ENCODE results near the gene TBC1D4. TPM values are rescaled to one million over a fixed set of nuclear protein-coding genes. Genes with fewer than 3 reads are reported as not detected.

The TBC1D4 gene, protein sequence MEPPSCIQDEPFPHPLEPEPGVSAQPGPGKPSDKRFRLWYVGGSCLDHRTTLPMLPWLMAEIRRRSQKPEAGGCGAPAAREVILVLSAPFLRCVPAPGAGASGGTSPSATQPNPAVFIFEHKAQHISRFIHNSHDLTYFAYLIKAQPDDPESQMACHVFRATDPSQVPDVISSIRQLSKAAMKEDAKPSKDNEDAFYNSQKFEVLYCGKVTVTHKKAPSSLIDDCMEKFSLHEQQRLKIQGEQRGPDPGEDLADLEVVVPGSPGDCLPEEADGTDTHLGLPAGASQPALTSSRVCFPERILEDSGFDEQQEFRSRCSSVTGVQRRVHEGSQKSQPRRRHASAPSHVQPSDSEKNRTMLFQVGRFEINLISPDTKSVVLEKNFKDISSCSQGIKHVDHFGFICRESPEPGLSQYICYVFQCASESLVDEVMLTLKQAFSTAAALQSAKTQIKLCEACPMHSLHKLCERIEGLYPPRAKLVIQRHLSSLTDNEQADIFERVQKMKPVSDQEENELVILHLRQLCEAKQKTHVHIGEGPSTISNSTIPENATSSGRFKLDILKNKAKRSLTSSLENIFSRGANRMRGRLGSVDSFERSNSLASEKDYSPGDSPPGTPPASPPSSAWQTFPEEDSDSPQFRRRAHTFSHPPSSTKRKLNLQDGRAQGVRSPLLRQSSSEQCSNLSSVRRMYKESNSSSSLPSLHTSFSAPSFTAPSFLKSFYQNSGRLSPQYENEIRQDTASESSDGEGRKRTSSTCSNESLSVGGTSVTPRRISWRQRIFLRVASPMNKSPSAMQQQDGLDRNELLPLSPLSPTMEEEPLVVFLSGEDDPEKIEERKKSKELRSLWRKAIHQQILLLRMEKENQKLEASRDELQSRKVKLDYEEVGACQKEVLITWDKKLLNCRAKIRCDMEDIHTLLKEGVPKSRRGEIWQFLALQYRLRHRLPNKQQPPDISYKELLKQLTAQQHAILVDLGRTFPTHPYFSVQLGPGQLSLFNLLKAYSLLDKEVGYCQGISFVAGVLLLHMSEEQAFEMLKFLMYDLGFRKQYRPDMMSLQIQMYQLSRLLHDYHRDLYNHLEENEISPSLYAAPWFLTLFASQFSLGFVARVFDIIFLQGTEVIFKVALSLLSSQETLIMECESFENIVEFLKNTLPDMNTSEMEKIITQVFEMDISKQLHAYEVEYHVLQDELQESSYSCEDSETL (N-terminal part only)
- total RNA-seq: 66.6 and 73.5 TPM in 2 replicates

DNA sequence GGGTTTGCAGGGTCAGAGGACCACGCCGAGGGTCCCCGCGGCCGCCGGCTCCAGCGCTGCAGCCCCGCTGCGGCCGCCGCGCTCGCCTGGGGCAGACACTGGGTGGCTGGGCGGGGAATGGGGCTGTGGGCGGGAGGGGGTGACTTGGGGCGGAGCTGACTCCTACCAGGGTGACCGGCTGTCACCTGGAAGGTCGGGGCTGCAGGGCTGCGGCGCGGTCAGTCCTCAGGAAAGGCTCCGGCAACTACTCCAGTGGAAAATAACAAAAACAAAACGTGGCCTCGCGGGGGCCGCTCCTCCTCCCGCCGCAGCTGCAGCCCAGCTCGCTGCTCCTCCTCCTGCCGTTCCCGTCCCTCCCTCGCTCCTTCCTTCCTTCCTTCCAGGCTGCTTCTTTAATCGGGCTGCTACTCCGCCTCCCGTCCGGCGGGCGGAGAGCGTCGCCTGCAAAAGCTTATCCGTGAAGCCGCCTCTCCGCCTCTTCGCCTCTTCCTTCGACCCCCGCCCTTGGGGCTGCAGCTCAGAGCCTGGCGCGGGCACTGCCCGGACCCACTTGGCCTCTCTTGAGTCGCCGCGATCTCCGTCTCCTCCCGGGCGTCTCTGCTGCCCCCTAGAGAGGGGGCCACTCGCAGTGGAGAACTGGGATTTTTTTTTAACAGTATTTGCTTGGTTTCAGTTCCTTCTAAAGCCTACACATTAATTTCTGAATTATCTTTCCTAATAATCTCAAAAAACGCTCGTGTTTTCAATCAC is at the start of gene TBC1D4:
TBC1D4 (minus strand) TSS at position 100 of the 750 bp plus-strand sequence. CDS start 402 bp downstream, outside the sequence.
- peak; percentile 40 for DNase-seq (ENCODE audit: low spot score)
- intact Hi-C loops (cut with micrococcal nuclease): loop anchor here (1.0 to 10.0 kb wide), 7 partner anchors 55 to 1350 kb away; partner anchors contain the start of genes COMMD6, KLF12, LMO7 and UCHL3
- peak within 1 kb of the TSS; percentile 99 for H3K4me3 Mint-ChIP-seq
- H3K4me1 Mint-ChIP-seq (ENCODE audit: low read depth): peaks cover 45% of the 10 kb centered on the region
- peak within 1 kb of the TSS; percentile 89 for H3K27ac Mint-ChIP-seq
- H3K36me3 Mint-ChIP-seq (ENCODE audit: low read depth): no peaks in the 10 kb centered on the region
- peaks cover 49% of the 10 kb centered on the region for H3K27me3 Mint-ChIP-seq (ENCODE audit: insufficient read depth)
- no peaks in the 10 kb centered on the region for H3K9me3 Mint-ChIP-seq

DNA sequence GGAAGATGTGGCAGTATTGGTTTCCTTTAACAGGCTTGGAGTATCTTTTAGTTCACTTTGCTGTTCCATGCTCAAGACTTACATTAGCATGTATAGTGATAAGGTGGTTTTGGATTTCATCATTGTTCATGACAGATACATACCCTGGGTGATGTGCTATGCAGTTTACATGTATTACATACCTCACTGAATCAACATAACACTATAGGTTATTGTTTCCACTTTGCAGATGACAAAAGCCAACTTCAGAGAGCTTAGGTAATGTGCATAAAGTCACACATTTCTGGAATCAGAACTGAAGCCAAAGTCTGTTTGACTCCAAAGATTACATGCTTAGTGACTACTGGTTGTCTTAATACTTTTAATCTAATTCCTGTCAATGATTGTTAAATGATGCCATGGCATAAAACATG is 48.6 kb upstream of the TBC1D4 start:
- H3K27me3 Mint-ChIP-seq (ENCODE audit: insufficient read depth): no peaks in the 10 kb centered on the region
- DNase-seq (ENCODE audit: low spot score): no peak
- peaks cover 37% of the 10 kb centered on the region for H3K36me3 Mint-ChIP-seq (ENCODE audit: low read depth)
- intact Hi-C loops (cut with micrococcal nuclease): loop anchor here (10.0 kb wide), 2 partner anchors 1354 to 1396 kb away; partner anchors contain the start of genes KCTD12 and KLF12
- peak overlapping the region; percentile 61 for H3K27ac Mint-ChIP-seq
- peaks cover 43% of the 10 kb centered on the region for H3K4me1 Mint-ChIP-seq (ENCODE audit: low read depth)
- no peak overlapping the region for H3K4me3 Mint-ChIP-seq
- no peaks in the 10 kb centered on the region for H3K9me3 Mint-ChIP-seq

DNA sequence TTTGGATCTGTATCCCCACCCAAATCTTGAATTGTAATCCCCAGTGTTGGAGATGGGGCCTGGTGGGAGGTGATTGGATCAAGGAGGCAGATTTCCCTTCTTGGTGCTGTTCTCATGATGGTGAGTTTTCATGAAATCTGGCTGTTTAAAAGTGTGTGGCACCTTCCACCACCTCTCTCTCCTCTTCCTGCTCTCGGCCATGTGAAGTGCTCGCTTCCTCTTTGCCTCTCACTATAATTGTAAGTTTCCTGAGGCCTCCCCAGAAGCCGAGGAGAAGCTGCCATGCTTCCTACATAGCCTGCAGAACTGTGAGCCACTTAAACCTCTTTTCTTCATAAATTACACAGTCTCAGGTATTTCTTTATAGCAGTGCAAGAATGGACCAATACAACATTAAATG is 40.0 kb upstream of the TBC1D4 start:
- Mint-ChIP-seq H3K4me3 (no peak overlapping the region), H3K9me3 (peaks cover 7% of the 10 kb centered on the region), H3K36me3 (ENCODE audit: low read depth) (peaks cover 15% of the 10 kb centered on the region), H3K4me1 (ENCODE audit: low read depth) (no peaks in the 10 kb centered on the region), H3K27ac (no peak overlapping the region), H3K27me3 (ENCODE audit: insufficient read depth) (no peaks in the 10 kb centered on the region)
- intact Hi-C loops (cut with micrococcal nuclease): no loop called here
- DNase-seq (ENCODE audit: low spot score): no peak

DNA sequence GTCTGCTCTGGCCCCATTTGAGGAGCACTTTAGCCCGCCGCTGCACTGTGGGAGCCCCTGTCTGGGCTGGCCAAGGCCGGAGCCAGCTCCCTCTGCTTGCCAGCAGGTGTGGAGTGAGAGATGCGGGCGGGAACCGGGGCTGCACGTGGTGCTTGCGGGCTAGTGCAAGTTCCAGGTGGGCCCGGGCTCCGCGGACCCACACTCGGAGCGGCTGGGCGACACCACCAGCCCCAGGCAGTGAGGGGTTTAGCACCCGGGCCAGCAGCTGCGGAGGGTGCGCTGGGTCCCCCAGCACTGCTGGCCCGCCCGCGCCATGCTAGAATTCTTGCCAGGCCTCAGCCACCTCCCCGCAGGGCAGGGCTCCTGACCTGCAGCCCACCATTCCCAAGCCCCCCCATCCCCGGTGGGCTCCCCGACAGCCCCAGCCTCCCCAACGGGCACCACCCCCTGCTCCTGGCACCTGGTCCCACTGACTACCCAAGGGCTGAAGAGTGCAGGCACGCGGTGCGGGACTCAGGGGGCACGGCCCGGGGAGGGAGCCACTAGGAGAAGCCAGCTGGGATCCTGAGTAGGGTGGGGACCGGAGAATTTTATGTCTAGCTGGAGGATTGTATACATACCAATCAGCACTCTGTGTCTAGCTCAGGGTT is 36.6 kb upstream of the TBC1D4 start:
- no peaks in the 10 kb centered on the region for H3K27me3 Mint-ChIP-seq (ENCODE audit: insufficient read depth)
- no peak overlapping the region for H3K4me3 Mint-ChIP-seq
- no peak for DNase-seq (ENCODE audit: low spot score)
- H3K4me1 Mint-ChIP-seq (ENCODE audit: low read depth): peaks cover 5% of the 10 kb centered on the region
- no peak overlapping the region for H3K27ac Mint-ChIP-seq
- intact Hi-C loops (cut with micrococcal nuclease): no loop called here
- H3K9me3 Mint-ChIP-seq: peaks cover 7% of the 10 kb centered on the region
- peaks cover 1% of the 10 kb centered on the region for H3K36me3 Mint-ChIP-seq (ENCODE audit: low read depth)

DNA sequence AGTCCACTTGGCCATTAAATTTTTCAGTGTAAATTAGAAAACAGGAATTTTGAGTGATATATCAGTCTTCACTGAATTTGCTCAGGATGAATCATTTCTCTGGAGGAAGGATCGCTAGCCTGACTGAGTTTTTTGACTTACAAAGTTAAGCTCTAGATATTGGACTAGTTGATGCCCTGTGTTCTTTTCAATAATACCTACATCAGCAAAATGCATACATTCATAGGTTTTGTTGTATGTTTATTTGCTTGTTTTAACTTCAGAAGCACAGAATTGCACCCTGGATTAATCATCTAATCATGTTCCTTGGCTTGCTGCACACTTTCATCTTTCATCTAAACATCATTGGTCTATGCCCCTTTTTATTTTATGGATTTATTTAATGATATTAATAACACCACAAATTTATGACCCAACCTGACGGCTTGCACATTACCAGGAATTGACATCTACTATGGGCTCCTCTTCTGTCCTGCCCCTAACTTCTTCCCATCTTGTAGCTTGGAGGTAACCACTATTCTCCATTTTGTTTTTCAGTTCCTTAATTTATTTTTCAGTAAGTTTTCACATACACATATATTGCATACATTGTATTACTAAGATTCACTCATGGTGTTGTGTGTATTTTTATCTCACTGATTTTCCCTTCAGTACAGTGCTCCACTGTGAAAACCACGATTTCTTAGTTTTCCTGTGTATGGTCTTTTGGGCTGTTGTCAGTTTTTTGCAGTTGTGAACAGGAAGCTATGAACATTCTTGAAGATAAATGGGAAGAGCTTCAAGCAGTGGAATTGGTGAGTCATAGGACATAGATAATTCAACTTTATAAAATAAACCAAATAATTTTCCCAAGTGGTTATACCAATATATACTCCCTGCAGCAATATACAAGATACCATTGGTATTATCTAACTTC is 32.4 kb upstream of the TBC1D4 start:
- H3K36me3 Mint-ChIP-seq (ENCODE audit: low read depth): peaks cover 1% of the 10 kb centered on the region

DNA sequence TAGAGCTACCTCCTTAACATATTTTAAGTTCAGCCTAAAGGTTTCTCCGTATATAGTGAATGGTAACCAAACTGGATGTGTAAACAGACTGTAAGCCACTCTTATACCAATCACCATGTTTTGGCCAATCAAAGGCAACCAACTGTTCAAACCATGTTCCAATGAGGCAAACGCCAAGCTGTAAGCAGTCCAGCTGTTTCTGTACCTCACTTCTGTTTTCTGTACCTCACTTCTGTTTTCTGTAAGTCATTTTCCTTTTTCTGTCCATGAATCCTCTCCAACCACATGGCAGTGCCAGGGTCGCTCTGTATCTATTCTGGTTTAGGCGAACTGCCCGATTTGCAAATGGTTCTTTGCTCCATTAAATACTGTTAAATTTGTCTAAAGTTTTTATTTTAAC is 31.3 kb upstream of the TBC1D4 start:
- no peak overlapping the region for H3K4me3 Mint-ChIP-seq
- DNase-seq (ENCODE audit: low spot score): no peak
- intact Hi-C loops (cut with micrococcal nuclease): no loop called here
- H3K27ac Mint-ChIP-seq: no peak overlapping the region
- peaks cover 4% of the 10 kb centered on the region for H3K9me3 Mint-ChIP-seq
- H3K36me3 Mint-ChIP-seq (ENCODE audit: low read depth): peaks cover 1% of the 10 kb centered on the region
- peaks cover 10% of the 10 kb centered on the region for H3K4me1 Mint-ChIP-seq (ENCODE audit: low read depth)
- H3K27me3 Mint-ChIP-seq (ENCODE audit: insufficient read depth): peaks cover 2% of the 10 kb centered on the region

More for the DNA sequence above, 32.4 kb upstream of the TBC1D4 start:
- Mint-ChIP-seq H3K4me3 (no peak overlapping the region), H3K27me3 (ENCODE audit: insufficient read depth) (peaks cover 2% of the 10 kb centered on the region), H3K4me1 (ENCODE audit: low read depth) (peaks cover 10% of the 10 kb centered on the region), H3K27ac (no peak overlapping the region), H3K9me3 (peaks cover 4% of the 10 kb centered on the region)
- DNase-seq (ENCODE audit: low spot score): no peak
- intact Hi-C loops (cut with micrococcal nuclease): no loop called here

DNA sequence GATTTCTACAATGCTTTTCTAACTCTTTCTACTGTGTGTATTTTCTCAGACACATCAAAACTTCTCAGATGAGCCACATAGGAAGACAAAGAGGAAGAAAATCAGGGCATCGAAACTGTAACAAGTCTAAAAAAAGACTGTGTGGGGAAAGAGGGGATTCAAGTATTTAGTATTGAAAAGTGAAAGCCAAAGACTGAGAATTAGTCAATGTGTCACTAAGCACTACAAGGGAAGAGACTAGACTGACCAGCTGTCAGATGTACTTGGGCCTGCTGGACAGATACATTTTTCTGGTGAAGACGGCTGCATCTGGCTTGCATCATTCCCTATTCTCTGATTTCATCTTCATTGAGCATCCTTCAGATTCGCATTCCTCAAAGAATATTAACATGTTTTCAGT is 30.3 kb upstream of the TBC1D4 start:
- no peak for DNase-seq (ENCODE audit: low spot score)
- intact Hi-C loops (cut with micrococcal nuclease): no loop called here
- peaks cover 10% of the 10 kb centered on the region for H3K4me1 Mint-ChIP-seq (ENCODE audit: low read depth)
- no peak overlapping the region for H3K4me3 Mint-ChIP-seq
- H3K36me3 Mint-ChIP-seq (ENCODE audit: low read depth): no peaks in the 10 kb centered on the region
- peaks cover 2% of the 10 kb centered on the region for H3K27me3 Mint-ChIP-seq (ENCODE audit: insufficient read depth)
- no peak overlapping the region for H3K27ac Mint-ChIP-seq
- H3K9me3 Mint-ChIP-seq: no peaks in the 10 kb centered on the region

DNA sequence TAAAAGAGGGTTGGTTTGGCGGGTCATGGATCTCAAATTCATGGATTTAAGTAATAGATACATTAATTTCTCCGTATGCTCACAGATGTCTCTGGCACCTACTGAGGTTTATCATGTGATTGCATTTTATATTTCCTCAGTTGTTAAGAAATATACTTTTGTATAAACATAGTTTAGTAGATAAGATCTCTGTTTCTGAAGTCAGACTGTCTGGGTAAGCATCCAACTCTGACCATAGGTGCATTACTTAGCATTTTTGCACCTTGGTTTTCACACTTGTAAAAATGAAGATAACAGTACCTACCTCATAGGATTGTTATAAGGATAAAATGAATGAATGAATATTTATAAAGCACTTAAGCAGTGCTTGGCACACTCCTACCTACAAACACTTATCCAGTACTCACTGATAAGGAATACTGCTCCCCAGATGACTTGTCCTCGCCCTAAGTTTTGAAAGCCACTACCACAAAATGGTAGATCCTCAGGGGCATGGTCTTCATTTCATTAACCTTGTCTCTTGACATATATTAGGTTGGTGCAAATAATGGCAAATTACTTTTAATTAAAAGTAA is 29.2 kb upstream of the TBC1D4 start:
- Mint-ChIP-seq H3K4me3 (no peak overlapping the region), H3K36me3 (ENCODE audit: low read depth) (no peaks in the 10 kb centered on the region), H3K4me1 (ENCODE audit: low read depth) (peaks cover 10% of the 10 kb centered on the region), H3K27ac (no peak overlapping the region), H3K9me3 (no peaks in the 10 kb centered on the region), H3K27me3 (ENCODE audit: insufficient read depth) (peaks cover 2% of the 10 kb centered on the region)
- DNase-seq (ENCODE audit: low spot score): no peak
- intact Hi-C loops (cut with micrococcal nuclease): no loop called here

DNA sequence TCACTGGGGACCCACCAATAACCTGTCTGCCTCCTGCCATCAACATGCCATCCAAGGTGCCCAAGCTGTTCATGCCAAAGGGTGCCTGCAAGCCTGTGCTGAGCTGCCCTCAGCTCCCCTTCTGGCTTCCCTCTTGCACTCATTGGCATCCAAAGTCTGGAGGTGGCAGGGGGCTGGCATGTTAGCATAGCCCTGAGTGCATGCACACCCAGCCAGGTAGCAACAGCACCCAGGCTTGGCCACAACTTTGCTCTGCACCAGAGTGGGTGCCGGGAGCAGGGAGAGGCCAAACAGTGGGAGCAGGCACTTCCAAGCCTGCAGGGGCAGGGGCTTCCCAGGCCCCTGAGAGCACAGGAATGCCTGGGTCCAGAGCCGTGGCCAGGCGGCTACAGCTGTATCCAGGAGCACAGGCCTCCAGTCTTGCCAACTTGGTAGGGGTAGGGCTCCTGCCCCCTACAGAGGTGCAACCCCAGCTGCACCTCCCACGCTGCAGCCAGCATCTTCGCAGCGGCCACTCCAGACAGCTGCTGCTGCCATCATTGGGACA is 26.1 kb upstream of the TBC1D4 start:
- no peak for DNase-seq (ENCODE audit: low spot score)
- intact Hi-C loops (cut with micrococcal nuclease): no loop called here
- Mint-ChIP-seq H3K9me3 (no peaks in the 10 kb centered on the region), H3K27me3 (ENCODE audit: insufficient read depth) (peaks cover 2% of the 10 kb centered on the region), H3K27ac (no peak overlapping the region), H3K4me1 (ENCODE audit: low read depth) (peaks cover 5% of the 10 kb centered on the region), H3K36me3 (ENCODE audit: low read depth) (no peaks in the 10 kb centered on the region), H3K4me3 (no peak overlapping the region)

DNA sequence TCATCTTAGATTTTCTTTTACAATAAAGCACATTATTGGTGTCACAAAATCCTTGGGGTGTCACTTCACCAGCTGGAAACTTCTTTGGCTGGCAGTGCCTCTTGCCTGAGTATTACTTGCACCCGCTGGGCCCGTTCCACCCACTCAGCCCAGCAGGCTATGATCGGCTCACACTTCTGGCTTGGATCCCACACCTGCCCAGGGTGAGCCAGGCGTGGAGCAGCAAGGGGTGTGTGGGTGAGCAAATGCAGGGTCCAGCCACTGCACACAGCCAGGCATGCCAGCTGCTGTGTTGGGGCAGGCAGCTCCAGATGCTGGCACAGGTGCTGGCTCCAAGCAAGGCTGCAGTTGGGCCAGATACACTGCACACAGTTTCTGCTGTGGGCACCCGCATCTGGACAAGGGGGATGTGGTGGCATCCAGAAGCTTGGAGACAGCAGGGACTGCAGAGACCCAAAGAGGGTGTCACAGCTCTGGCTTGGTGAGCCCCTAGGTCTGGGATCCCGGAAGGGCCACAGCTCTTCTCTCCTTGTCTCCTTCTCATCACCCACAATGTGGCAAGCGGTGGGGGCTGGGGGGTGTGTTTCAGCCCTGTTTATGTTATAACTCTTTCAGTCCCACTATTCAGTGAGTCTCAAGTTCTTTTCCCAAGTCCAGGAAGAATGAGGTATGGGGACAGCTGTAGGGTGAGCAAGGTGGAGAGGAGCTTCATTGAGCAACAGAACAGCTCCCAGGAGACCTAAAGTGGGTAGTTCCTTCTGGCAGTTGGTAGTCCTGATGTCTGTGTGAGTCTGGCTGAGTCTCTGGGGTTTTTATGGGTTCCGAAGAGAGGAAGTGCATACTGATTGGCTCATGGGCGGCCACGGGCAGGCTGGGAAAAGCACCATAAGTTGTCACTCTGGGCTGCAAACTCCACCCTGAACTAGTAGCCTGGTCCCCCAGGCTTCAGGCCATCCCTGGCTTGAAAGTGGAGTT is 25.3 kb upstream of the TBC1D4 start:
- Mint-ChIP-seq H3K36me3 (ENCODE audit: low read depth) (no peaks in the 10 kb centered on the region), H3K27ac (no peak overlapping the region), H3K4me3 (no peak overlapping the region), H3K4me1 (ENCODE audit: low read depth) (peaks cover 4% of the 10 kb centered on the region), H3K27me3 (ENCODE audit: insufficient read depth) (peaks cover 2% of the 10 kb centered on the region), H3K9me3 (no peaks in the 10 kb centered on the region)
- no peak for DNase-seq (ENCODE audit: low spot score)
- intact Hi-C loops (cut with micrococcal nuclease): no loop called here

Data from activated T-helper 1 cell treated with anti-CD3 and anti-CD28 coated beads, Interleukin-12 subunit alpha, Interleukin-12 subunit beta, Interleukin-2, Interleukin-4 antibody, amounts not matched to agents 30 ng/mL and 10 ng/mL and 1 ng/mL, durations not matched to agents 14 hours and 24 hours and 36 hours (primary cell).